GM21825 (cell line): Measurements from ENCODE around the gene GLI3.

Experiments
- ATAC-seq: cut with Tn5 transposase; IDR thresholded peaks from one replicate; pipeline ENCODE4 v1.9.1; 2021; ENCODE audit warnings: mild to moderate bottlenecking, moderate library complexity; ENCODE audit not compliant: unreplicated experiment

The GLI3 gene

DNA sequence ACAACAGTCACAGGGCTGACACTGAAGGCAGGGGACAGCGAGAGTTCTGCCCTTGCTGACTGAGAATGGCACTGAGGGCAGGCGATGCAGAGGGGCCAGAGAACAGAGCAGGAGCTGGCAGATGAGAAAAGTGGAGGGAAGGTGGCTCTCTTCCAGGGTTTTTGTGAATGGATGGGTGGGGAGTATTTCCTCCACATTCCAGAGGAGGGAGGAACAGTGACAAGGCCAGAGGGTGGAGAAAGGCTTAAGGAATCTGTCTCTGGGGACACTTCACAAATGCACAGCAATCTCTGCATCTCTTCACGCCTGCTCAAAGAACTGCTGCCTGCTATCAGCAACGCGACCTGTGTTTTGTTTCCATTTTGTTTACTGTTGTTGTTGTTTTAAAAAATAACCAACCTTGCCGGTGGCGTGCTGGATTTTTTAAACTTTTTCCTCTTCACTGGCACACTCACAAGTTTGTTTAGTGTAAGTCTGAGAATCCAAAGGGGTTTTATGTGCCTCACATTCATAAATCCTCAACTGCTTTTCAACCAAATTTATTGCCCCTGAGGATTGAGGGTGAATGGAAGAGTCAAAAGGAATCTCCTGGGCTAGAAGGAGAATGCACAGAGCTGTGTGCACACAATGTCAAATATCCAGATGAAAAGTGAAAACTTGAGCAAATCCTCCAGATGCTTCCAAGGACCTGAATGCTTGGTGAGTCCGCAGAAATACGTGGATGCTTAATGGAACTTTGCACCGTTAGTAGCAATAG is 129.3 kb downstream of the GLI3 start:
- ATAC-seq: no peak

DNA sequence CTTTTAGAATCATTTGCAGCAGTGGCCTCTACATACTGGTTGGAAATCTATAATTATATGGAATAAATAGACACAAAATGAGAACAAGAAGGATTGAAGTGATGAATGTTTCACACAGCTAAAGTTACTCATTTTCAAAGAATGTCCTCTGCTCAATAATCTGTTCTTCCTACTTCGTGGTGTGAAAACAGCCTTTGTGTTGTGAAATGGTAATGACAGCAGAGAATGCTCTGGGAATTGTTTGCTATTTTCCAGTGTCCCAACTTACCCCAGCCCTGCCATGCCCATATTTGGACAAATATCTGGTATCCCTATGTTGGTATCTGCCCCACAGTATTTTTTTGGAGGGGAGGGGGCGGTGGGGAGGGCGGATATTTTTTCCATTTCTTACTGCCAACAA is 130.4 kb downstream of the GLI3 start:
- ATAC-seq: no peak

DNA sequence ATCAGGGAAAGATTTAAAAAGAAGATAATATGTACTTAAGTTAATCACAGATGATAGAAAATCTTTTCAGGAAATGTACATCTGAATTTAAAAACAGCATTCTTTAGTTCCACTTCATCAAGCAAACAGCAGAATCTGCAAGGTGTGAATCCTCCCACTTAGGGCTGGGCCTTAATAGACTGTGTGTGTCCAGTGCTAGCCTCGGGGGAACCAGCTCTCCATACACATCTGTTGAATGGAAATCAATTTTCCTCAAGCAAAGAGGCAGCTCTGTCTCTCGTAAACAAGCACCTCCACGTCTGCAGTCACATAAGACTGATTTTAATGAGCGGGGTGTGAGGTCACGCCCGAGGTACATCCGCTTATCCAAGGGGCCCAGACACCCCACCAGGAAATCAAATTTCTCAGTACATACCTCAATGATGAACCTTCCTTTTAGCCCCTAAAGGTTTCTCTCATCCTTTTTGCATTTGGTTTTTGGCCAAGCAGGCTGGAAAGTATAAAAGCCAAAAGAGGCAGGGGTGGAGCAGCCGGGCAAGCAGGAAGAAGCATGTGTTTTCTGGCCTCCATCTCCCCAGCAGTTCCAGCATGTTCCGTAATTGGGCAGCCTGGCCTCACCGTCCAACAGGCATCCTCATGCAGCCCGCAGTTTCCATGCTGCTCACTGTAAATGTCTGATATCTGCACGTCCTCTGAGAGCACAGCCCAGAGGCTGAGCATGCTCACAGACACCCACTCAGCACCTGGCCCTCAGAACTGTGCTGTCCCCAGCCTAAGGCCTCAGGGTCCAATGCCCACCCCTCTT is 131.3 kb downstream of the GLI3 start:
- no peak for ATAC-seq

DNA sequence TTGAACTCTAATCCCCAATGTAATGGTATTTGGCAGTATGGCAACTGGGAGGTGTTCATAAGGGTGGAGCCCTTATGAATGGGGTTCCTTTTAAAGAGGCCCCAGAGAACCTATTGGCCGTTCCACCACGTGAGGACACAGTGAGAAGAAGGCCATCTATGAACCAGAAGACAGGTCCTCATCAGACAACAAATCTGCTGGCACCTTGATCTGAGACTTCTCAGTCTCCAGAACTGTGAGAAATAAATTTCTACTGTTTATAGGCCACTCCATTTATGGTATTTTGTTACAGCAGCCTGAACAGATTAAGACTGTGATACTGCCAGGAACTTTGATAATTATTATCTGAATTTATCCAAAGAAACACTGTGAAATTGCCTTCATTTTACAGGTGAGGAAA is 132.3 kb downstream of the GLI3 start:
- no peak for ATAC-seq

DNA sequence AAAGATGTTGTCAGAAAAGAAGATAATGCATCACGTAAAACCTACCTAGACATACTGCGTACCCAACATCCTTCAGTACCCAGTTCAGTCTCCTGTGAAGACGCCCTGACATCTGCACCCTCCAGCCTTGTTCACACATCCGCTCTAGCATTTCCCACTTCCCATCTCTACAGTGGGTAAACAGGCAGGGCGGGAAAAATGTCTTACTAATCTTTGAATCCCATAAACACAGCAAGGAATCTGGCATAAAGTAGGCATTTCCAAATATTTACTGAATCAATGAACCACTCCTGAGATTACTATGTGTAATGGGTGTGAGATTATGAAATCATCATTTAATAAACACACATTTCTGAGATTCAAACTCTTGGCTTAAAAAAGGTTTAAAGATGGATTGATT is 132.8 kb downstream of the GLI3 start:
- no peak for ATAC-seq

DNA sequence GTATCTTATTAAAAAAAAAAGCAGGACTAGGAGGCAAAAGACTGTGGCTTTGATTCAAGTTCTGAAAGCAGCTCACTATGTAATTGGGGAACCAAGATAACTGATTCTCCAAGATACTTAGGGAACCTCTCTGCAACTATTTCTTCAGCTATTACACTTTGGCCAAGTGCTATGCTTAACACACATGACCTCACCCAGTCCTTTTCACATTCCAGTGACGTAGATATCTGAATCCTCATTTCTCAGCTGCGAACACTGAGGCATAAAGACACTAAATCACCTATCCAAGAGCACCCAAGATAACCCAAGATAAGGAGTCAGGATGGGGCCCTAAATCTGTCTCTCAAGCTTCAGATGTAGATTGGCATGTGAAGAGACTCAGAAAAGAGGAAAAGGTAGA is 133.6 kb downstream of the GLI3 start:
- ATAC-seq: no peak

DNA sequence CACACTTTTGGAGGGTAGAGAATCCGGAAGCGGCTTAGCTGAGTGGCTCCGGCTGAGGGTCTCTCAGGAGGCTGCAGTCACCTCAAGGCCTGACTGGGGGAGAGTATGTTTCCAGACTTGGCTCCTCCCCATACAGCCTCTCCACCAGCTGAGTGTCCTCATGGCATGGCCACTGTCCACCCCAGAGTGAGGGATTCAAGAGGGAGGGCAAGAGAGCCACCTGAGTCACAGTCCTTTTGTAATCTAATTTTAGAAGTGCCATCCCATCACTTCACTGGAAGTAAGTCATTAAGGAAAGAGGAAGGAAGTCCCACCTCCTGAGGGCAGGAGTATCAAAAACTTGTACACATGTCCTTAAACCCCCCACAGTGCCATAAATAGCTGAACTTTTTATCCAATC is 134.0 kb downstream of the GLI3 start:
- no peak for ATAC-seq

DNA sequence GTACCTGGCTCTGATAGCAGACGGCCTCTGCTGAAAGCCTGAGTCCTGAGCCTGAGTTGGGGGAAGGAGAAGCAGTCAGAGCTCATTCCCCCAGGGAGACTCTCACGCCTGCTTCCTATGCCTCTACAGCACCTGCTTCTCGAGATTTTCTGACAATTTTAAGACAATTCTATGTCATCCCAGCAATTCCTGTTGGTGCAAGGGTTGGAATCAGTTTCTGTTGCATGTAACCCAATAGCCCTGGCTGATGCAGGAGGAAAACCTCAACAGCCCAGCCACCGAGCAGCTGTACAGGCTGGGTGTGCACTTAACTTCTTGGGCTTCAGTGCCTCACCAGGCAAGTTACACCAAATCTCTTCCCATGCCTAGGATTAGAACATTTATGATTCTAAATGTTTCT is 134.7 kb downstream of the GLI3 start:
- no peak for ATAC-seq

DNA sequence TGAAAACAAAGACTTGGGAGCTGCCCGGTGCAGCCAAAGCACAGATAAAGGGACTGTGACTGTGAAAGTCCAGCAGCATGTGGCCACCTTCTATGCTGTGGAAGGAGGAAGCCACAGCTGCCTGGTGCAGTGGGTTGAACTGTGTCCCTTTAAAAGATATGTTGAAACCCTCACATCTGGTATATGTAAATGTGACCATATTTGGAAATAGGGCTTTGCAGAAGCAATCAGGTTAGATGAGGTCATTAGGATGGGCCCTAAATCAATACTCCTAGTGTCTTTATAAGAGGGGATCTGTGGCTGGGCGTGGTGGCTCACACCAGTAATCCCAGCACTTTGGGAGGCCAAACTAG is 136.9 kb downstream of the GLI3 start:
- no peak for ATAC-seq

DNA sequence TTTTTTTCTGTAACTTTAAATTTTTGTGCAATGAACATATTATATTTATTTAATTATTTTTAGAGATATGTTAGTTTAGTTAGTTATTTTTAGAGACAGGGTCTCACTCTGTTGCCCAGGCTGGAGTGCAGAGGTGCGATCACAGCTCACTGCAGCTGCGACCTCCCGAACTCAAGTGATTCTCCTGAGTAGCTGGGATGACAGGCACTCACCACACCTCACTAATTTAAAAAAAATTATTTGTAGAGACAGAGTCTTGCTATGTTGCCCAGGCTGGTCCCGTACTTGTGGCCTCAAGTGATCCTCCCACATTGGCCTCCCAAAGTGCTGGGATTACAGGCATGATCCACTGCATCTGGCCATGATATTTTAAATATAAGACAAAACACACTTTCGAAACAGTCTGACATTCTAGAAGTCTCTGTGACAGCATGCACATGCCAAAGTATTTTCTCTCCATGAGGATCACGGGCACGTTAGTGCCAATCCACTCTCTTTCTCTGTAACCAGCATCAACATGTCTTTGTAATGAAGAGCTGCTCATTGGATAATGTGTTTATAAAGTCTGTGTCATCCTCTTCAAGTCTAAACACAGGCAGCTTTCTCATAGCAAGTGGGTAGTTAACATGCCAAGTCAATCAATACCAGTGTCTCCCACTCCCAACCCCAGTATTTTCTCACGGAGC is 137.4 kb downstream of the GLI3 start:
- no peak for ATAC-seq

DNA sequence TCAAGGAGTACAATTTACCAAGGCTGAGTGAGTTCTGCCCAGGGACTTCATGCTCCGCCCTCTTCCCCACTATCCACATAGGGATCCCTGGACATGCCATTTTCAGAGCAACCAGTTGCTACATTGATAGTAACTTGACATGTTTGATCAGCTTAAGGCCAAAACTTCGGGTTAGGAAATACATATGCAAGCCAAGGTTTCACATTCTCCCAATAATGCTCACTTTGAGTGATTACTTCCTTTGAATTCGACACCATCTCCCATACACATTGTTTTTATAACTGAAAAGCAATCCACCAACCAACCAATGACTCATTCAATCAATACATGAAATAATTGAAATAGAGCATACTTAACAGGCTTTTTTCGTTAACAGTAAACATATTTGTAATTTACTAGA is 137.9 kb downstream of the GLI3 start:
- no peak for ATAC-seq

DNA sequence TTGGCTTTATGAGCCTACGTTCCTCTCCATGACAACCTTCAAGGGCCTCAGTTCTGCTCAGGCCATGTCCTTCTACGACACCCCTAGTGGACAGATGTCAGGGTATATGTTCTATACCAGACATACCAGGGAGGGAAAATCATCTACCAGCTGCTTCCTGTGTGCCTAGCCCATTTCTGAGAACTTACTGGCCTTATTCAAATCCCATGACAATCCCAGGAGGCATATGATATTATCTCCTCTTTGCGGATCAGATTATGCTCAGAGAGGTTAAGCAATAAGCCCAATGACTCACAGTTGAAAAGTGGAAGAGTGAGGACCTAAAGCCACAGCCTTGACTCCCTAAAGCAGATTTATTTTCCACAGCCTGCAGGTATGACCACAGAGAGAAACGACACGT is 139.3 kb downstream of the GLI3 start:
- no peak for ATAC-seq

DNA sequence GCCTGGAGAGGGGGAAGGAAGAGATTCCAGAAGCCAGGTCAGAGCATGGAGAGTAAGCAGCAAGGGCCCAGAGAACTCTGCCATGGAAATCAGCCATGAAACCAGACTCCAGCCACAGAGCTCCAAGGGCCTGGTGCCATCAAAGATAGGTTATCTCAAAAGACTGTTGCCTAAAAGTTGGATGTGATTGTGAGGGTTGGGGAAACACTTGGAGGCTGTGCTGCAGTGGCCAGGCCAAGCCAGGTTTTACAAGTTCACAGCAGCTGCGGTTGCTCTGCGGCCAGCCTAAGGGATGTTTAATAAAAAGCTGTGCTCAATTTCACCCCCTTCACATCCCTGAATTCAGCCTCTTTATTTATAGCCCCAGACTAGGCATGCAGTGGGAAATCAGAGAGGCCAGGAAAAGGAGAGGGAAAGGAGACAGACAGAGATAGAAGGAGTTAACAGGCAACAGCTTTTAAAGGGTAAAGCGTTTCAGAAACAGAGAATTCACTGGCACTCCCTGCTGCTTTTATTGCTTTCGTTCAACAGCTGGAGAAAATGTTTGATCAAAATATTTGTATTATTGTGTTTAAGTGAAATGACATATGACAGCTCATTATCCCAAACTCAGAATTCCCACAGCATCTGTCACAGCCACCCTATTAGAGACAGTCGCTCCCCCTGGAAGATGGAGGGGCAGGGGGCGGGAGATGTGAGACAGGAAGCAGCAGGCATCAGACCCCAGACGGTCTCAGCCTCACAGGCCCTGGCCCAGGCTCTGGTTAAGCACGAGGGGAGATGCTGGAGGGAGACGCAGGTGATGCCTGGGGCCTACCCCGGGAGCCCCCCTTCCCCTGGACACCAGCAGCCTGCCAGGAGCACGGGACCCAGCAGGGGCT is 140.1 kb downstream of the GLI3 start:
- ATAC-seq: no peak

DNA sequence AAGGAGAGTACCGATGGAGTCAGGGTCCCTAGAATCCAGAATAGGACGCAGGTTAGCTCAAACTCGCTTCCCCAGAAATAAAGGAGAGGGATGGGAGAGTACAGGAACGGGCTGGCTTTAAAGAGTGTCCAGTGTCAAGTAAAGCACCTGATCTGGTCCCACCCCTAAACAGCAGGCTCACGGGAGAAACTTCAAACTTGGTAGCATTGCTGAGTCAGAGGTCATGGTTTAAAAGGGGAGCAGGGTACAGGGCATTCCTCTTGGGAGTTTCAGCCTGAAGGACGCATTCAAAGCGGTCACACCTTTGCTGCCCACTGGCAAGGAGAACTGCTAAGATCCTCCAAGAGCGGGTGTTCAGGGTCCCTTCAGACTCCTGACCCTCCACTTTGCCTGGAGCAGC is 140.7 kb downstream of the GLI3 start:
- ATAC-seq: no peak

DNA sequence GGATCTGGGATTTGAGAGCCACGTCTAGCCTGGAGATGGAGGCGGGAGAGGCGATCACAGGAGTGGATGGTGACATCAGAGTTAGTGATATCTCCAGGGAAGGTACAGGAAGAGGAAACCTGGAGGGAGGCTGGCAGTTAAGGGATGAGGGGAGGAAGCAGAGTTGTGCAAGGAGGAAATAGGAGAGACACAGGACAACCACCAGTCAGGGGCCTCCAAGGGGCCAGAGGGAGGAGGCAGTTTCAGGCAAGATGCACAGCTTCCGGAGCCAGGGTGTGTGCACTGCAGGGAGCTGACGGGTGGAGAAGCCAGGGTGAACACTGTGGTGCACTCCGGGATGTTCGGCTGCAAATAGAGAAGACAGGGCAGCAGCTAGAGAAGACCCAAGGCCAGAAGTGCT is 141.2 kb downstream of the GLI3 start:
- no peak for ATAC-seq

DNA sequence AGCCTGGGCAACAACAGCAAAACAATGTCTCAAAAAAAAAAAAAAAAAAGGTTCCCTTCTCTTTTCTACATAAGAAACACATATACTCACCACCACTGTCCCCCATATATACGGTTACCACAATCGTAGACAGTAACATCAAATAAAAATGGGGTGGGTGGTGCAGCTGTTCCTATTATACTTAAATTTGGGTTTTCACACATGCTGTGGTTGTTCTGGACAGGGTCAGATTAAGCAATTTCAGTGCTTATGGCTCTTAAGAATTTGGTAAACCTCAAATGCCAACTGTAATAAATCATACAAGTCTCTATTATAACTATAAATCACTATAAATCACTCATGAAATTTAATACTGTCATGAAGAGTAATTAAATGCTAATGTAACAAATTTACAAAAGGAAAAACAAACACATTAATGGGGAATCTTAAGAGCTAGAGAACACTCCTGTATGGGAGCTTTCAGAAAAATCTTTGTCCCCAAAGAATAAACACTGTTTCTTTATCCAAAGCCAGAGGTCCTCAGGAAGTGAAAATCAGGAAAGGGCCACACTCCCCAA is 143.6 kb downstream of the GLI3 start:
- no peak for ATAC-seq

DNA sequence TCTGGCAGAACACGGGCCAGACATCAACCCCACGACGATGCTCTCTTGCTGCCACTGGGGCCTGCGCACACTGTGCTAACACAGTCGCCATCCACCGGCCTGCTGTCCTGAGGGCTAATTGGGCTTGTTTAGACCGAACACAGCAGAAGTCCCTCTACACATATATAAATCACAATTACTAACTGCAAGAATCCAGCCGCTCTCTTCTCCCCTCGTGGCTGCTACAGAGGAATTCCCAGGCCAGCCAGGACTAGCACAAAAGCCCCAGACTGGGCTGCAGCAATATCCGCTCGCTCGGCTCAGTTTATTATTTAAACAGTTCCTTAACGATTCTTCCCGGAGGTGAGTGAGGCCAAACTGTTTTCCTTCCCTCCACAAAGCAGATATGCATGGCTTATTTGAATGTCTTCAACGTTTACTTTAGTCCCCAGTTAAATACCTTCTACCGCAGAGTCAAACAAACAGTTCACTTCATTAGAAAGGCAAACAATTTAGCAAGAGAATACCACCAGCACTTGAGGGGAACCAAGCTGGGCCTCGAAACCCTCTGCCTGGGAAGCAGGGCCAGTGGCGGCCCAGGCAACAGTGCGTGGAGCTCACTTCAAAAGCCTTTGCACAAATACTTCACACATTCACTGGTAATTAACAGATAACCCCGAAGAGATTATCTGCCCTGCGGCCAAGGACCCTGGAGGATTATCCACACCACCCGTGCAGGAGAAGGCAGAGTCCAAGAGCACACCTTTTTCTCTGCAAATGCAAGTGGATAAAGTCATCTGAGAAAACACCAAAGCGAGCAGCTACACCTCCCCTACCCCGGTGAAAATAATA is 145.3 kb downstream of the GLI3 start:
- no peak for ATAC-seq

DNA sequence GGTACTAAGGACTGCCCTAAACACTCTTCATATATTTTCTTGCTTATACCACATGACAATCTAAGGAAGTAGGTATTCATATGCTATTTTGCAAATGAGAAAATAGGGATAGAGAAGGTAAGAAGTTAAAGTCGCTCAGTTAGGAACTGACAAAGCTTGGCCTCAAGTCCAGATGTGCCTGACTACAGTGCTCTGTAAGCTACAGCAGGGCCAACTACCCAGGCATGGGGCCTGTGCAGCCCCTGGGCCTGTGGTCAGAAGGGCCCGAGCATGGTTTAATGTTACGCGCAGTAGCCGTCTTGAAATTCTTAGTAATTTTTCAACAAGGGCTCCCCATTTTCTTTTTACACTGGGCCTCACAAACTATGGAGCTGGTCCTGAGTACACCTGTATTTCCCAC is 146.2 kb downstream of the GLI3 start:
- ATAC-seq: no peak

DNA sequence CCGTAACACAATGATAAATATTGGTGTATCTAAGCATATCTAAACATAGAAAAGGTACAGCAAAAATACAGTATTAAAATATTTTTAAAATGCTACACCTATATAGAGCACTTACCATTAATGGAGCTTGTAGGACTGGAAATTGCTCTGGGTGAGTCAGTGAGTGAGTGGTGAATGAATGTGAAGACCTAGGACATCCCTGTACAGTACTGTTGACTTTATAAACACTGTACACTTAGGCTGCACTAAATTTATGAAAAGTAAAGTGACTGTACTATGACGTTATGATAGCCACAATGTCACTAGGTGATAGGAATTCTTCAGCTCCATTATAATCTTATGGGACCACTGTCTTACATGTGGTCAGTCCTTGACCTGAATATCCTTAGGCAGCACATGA is 147.0 kb downstream of the GLI3 start:
- ATAC-seq: no peak

DNA sequence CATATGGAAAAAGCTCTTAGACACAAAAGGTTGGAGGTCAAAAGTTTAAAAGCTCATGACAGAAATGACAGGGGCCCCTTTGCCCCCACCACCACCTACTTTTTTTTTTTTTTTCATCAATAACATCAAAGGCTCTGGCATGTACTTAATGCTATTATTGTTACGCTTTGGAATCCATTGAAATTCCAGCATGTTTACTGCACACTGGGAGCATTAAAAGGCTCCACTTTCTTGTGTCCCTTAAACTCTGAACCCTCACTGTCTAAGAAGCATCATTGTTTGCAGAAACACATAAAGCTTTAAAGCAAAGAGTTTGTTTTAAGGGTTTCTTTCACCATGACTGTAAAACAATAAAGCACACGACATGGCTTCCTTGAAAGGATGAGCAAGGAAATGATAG is 149.4 kb downstream of the GLI3 start:
- ATAC-seq: no peak
